Glutamatergic neuron (in vitro differentiated cells): Measurements from ENCODE around the gene IFITM1. TPM values are rescaled to one million over a fixed set of nuclear protein-coding genes. Genes with fewer than 3 reads are reported as not detected.
A peak's percentile ranks its signal among the peaks of the same experiment; 100 is the strongest.
"Not testable (repeated sequence)": the region's sequence is repeated elsewhere in the genome, so short reads cannot be mapped to it uniquely, and the experiment has no call there.

Experiments used
- DNase-seq: peaks from one replicate; pipeline ENCODE4 v3.0.0; 2022
- H3K27ac Mint-ChIP-seq: one replicate; pipeline ENCODE4 v1.8.0; 2020; ENCODE audit warnings: mild to moderate bottlenecking, mixed read lengths, inconsistent platforms; ENCODE audit not compliant: unreplicated experiment
- H3K27me3 Mint-ChIP-seq: one replicate; pipeline ENCODE4 v1.8.0; 2020; ENCODE audit warnings: mild to moderate bottlenecking, moderate library complexity, mixed read lengths, inconsistent platforms; ENCODE audit not compliant: unreplicated experiment
- H3K36me3 Mint-ChIP-seq: one replicate; pipeline ENCODE4 v1.8.0; 2020; ENCODE audit warnings: mild to moderate bottlenecking, mixed read lengths, inconsistent platforms; ENCODE audit not compliant: unreplicated experiment
- H3K4me1 Mint-ChIP-seq: one replicate; pipeline ENCODE4 v1.8.0; 2020; ENCODE audit warnings: mild to moderate bottlenecking, low read depth, mixed read lengths, inconsistent platforms; ENCODE audit not compliant: unreplicated experiment
- H3K4me3 Mint-ChIP-seq: one replicate; pipeline ENCODE4 v1.8.0; 2020; ENCODE audit warnings: mild to moderate bottlenecking, mixed read lengths, inconsistent platforms; ENCODE audit not compliant: unreplicated experiment
- H3K9me3 Mint-ChIP-seq: one replicate; pipeline ENCODE4 v1.8.0; 2020; ENCODE audit warnings: mild to moderate bottlenecking, moderate library complexity, mixed read lengths, inconsistent platforms; ENCODE audit not compliant: unreplicated experiment
- CTCF ChIP-seq: fragments of 200-600 bp; sonication (generic); IDR thresholded peaks from one replicate; pipeline ENCODE4 v1.5.0; 2021; ENCODE audit not compliant: partially characterized antibody, unreplicated experiment
- total RNA-seq: library from RNA; stranded (reverse); fragmentation: NEBNext Ultra II Directional; extraction: Animal tissue kit (Norgen Biotek cat#: 25700); gene quantifications from one replicate; pipeline ENCODE4 v1.2.1, GENCODE V29; 2021; ENCODE audit not compliant: unreplicated experiment

The IFITM1 gene
- total RNA-seq, 1 donor from 2014 or later: 2.6 TPM

- Mint-ChIP-seq H3K36me3 (no peaks in the 10 kb centered on the region), H3K27me3 (peaks cover 6% of the 10 kb centered on the region), H3K27ac (no peak overlapping the region), H3K4me1 (peaks cover 5% of the 10 kb centered on the region), H3K9me3 (peaks cover 3% of the 10 kb centered on the region), H3K4me3 (no peak overlapping the region)
- TF ChIP-seq CTCF: no peak
- no peak for DNase-seq
Observed at GRCh38 chr11:330694-331357, 17.0 kb downstream of the IFITM1 start.

GRCh38 chr11:331358-332060 lies 17.7 kb downstream of the IFITM1 start:
- no peaks in the 10 kb centered on the region for H3K36me3 Mint-ChIP-seq
- peaks cover 3% of the 10 kb centered on the region for H3K27me3 Mint-ChIP-seq
- H3K27ac Mint-ChIP-seq: no peak overlapping the region
- peaks cover 3% of the 10 kb centered on the region for H3K9me3 Mint-ChIP-seq
- no peak overlapping the region for H3K4me3 Mint-ChIP-seq
- H3K4me1 Mint-ChIP-seq: peaks cover 5% of the 10 kb centered on the region
- DNase-seq: no peak
- TF ChIP-seq CTCF: no peak

- TF ChIP-seq CTCF: no peak
- Mint-ChIP-seq H3K4me1 (peaks cover 5% of the 10 kb centered on the region), H3K9me3 (peaks cover 3% of the 10 kb centered on the region), H3K27me3 (peaks cover 2% of the 10 kb centered on the region), H3K4me3 (no peak overlapping the region), H3K27ac (no peak overlapping the region), H3K36me3 (no peaks in the 10 kb centered on the region)
- no peak for DNase-seq
Observed at GRCh38 chr11:332651-333480, 19.0 kb downstream of the IFITM1 start.

GRCh38 chr11:333616-334263 lies 19.9 kb downstream of the IFITM1 start:
- DNase-seq, H3K4me1 Mint-ChIP-seq, H3K27ac Mint-ChIP-seq: not testable (repeated sequence)

GRCh38 chr11:334264-334994 lies 20.6 kb downstream of the IFITM1 start:
- Mint-ChIP-seq H3K4me1 (peaks cover 5% of the 10 kb centered on the region), H3K9me3 (peaks cover 3% of the 10 kb centered on the region), H3K4me3 (peak overlapping the region; percentile 73), H3K27ac (no peak overlapping the region), H3K27me3 (peaks cover 2% of the 10 kb centered on the region), H3K36me3 (no peaks in the 10 kb centered on the region)
- no peak for DNase-seq
- TF ChIP-seq CTCF: no peak

More at GRCh38 chr11:333616-334263, 19.9 kb downstream of the IFITM1 start:
- H3K27me3 Mint-ChIP-seq, H3K9me3 Mint-ChIP-seq, H3K36me3 Mint-ChIP-seq, H3K4me3 Mint-ChIP-seq: not testable (repeated sequence)
